Inferior parietal cortex (tissue), 1 donor: Measurements from ENCODE around the gene JTB.

ENCODE experiments used
- DNase-seq: peaks from one replicate; pipeline ENCODE4 v3.0.0-alpha.2; 2016; ENCODE audit errors: extremely low spot score

The JTB gene

DNA sequence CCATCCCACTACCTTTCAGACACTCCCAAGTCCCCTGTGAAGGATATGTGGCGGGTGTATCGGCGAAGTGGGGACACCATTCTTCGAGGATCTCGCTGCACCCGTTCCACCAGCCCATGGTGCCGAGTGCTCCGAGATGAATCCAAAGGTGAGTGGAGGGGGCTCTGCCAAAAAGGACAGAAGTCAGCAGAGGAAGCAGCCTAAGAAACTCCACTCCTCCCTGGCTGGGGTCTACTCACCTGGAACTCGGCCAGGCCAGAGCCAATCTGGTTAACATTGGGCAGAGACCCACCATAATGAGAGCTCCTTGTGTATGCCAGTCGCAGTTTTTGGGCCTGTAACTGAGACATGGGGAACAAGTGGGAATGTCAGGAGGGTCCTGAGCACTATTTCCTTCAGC lies 22.6 kb downstream of the JTB start:
- DNase-seq: no peak

GRCh38 chr1:153953859-153954365 lies 23.6 kb downstream of the JTB start:
- DNase-seq: no peak

- DNase-seq: no peak
Observed at GRCh38 chr1:153951801-153952200, 25.7 kb downstream of the JTB start.

DNA sequence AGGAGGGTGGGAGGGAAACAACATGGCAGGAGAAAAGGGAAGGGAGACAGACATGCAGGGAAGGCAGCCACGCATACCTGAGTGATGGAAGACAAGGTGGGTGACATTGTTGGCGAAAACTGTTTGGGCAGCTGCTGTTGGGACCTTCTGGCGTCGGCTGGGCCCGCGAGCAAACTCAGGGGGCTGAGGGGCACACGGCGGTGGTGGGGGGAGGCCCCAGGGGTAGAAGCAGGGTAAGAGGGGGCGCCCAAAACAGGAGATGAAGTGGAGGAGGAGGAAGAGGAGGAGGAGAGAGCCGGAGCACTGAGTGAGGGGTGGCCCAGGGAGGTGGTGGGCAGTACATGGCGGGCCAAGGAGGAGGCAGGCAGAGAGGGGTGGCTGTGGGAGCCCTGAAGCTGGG lies 26.3 kb downstream of the JTB start:
- no peak for DNase-seq

DNA sequence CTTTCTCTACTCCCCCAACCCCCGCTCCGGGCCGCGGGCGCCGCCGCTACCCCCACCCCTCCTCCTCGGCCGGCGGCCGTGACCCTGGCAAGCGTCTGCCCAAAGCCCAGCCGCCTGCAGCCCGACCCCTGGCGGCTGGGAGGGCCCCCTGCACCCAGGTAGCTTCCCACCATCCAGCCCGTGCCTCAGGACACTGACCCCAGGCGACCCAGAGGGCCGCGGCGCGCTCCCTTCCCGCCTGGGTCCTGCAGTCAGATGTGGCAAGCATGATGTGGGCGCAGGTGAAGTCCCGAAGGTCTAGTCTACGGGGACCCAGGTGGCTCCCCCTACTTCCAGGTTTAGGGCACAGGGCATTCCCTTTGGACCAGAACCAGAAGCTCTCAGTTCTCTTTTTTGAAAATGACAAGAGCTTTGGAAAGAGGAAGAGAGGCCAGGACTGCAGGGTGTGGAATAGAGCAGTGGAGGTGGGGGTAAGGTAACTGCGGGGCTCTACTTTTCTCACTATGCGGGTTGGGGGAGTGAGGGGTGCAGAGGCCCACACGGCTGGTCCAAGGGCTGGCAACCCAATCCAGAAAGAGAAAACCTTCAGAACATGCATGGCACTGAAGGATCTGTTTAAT lies 30.7 kb downstream of the JTB start, which contains the start of gene DENND4B:
DENND4B (minus strand) TSS at position 97 of the 620 bp plus-strand sequence. CDS start 2,344 bp downstream, outside the sequence.
- peak; percentile 76 for DNase-seq

- DNase-seq: no peak
Observed at GRCh38 chr1:153945795-153946621, 31.5 kb downstream of the JTB start.

DNA sequence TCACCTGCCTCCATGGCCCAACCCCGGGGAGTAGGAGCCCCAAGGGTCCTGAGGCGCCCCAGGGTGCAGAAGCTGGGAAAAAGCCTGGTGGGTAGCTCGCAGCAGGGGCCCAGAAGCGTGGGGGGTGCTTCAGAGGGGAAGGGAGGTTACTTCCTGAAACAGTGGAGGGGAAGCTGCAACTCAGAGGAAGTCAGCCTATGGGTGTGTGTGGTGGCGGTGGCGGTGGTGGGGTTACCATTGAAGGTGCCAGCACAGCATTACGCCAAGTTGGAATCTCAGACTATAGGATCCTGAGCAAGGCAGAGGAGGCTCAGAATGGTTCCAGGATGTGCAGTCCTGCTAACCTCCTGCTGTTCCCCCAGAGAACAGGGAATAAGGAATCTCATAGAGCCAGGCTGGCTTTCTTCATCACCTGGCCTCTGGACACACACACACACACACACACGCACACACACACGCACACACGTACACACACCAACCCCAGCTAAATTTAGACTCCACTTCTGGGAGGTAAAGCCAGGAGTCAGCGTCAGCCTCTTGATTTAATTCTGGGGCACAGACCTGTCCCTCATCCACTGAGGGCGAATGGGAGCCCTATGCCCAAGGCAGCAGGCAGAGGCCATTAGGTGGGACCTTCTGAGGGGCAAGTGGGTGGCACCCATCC lies 32.2 kb downstream of the JTB start:
- no peak for DNase-seq

- DNase-seq: no peak
Observed at GRCh38 chr1:153944827-153945117, 32.7 kb downstream of the JTB start.

DNA sequence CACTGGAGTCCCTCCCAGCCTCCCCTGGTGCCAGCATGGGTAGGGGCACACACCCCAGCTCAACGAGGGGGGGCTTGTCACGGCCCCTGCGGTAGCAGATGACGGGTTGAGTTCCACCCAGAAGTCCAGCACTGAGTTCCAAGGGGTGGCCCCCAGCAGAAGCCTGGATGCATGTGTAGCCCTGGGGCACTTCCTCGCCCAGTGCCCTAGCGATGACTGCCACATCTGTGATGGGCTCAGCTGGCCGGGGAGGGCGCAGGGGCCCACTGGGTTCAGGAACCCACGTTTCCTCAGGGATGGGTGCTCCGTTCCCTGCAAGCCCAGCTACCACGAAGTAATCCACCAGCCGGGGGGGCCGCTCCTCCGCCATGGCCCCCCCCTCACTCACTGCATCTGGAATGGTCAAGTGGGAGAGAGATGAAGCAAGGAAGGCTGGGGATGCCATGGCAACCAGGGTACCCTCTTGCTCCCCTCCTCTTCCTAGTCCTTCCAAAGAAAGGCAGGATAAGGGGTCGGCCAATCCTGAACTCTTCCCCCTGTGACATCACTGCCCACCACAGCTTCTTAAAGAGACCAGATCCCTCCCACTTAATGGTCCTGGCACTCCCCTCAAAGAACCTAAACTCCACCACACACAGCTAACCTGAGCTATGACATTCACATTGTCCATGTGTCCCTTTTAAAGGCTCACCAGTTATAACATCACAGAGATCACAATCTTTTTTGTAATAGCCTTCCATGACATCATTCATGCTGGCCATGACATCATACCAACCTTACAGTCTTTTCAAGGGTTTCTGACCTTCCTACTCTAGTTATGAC lies 33.3 kb downstream of the JTB start:
- DNase-seq: no peak

GRCh38 chr1:153942766-153943549 lies 34.5 kb downstream of the JTB start:
- DNase-seq: no peak

DNA sequence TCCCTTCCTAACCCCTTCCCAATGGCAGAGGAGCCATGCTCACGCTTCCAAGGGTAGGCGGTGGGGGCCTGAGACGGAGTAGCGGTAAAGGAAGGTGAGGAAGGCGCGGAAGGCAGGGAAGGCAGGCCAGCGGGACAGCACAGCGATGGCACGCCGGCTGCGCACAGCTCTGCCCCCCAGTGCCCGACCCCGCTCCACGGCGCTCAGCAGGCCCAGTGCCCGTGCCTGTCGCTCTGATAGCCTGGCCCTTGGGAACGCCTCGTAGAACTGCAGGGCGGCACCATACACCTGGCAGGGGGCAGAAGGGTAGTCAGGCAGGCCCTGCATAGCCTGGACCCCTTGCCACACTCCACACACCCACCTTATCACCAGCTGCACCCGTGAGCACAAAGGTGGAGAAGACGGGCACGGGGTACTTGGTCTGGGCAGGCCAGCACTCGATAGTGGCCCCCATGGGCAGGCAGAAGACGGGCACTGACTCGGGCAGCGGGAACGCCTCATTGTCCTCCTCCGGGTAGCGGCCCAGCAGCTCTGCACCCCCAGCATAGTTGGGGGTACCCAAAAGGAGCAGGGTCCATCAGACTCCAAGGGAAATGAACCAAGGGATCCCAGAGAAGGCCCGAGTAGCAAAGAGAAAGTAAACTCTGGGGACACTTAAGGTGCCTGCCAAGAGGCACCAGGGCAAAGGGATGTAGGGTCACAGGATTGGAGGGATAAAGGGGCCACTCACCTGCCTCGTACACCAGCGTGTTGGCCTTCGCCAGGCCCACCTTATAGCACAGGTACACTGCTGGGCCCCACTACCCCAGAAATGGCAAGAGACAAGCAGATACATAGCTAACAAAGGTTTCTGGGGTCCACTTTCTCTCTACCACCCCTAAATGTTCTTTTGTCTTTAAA lies 35.4 kb downstream of the JTB start:
- DNase-seq: no peak

- DNase-seq: no peak
Observed at GRCh38 chr1:153940756-153941155, 36.7 kb downstream of the JTB start.

- no peak for DNase-seq
Observed at GRCh38 chr1:153939476-153939875, 38.0 kb downstream of the JTB start.

DNA sequence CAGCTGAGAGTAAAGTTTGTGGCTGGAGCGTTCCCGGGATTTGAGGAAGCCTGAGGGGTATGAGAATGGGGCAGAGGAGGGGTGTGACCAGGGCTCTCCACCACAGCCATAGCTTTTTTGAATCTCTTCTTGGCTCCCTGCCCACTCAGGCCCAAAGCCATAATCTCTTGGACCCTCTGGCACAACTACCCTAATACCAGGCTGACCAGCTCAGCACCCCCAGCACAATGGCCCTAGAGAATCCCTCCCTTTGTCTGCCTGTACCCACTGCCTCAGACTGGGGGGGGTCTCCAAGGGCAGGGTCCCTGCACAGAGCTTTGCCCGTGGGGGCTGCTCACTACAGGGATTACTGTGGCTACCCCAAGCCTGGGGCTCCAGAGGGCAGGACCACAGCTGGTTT lies 38.5 kb downstream of the JTB start:
- DNase-seq: no peak

GRCh38 chr1:153937331-153937730 lies 40.1 kb downstream of the JTB start:
- no peak for DNase-seq

DNA sequence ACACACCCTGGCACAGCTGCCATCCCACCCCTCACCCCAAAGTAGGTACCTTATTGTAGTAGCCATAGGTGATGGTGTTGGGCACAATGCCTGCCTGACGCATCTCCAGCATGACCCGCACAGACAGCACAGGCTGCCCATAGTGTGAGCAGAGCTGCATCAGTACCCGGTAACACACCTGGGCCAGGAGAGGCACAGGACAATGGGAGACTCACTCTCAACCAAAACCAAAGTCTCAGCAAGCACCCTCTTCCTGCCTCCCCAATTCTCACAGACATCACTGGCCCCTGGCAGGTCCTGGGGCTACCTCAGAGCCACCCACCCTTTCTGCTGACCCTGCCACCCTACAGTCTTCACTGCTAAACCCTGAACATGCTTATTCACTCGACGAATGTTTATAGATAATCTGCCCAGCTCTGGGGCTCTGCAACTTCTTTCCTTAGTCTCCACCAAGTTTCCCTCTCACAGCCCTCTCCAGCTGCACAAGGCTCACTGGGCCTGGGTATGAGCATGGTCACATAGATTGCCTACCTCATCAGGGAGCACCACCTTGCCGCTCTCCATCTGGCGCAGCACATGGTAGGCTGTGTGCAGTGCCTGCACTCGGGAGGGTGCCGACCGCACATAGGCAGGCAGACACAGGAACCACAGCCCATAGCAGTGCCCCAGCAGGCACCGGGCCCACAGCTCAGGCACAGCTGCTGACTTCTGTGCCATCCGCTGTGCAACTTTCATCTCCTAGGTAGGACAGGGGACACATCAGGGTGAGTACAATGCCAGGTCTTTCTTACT lies 41.3 kb downstream of the JTB start:
- DNase-seq: no peak

DNA sequence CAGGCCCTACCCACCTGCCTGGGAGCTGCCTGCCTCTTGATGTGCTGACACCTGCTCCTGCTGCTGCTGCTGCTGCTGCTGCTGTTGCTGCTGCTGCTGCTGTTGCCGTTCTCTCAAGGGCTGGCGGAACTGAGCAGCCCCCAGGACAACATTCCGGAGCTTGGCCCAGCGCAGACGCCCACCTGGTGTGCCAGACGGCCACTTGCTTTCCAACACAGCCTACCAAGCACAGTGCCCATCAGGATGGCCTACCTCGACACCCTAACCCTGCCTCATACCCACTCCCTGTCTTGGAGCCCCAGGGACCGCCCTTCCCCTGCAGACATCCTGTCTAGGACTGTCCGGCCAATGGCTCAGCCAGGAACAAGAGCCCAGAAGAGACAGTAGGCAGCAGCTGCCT lies 42.7 kb downstream of the JTB start:
- no peak for DNase-seq

GRCh38 chr1:153933955-153934354 lies 43.5 kb downstream of the JTB start:
- DNase-seq: no peak

- DNase-seq: no peak
Observed at GRCh38 chr1:153933430-153933829, 44.0 kb downstream of the JTB start.
